Renal cortex interstitium (tissue), 11 donors: Measurements from ENCODE around the gene FAM171A1. TPM values are rescaled to one million over a fixed set of nuclear protein-coding genes. Genes with fewer than 3 reads are reported as not detected.
"Not testable (repeated sequence)": the region's sequence is repeated elsewhere in the genome, so short reads cannot be mapped to it uniquely, and the experiment has no call there.

Experiments
- DNase-seq, 11 donors: peaks; one replicate each; pipeline ENCODE4 v3.0.0-alpha.2; 2013; ENCODE audit warnings: low read depth in 9 of 11, low spot score in 4 of 11; ENCODE audit errors: extremely low read depth in 1 of 11
- polyA plus RNA-seq, 3 donors: library from polyadenylated mRNA; unstranded; fragments of 120-200 nt; gene quantifications; one replicate each; pipeline ENCODE4 v1.2.1, GENCODE V29; 2013; ENCODE audit not compliant: insufficient read length in 3 of 3

FAM171A1 gene
- polyA plus RNA-seq, 3 donors = 83.2 to 93.3 (median 85.0) TPM

- no peak for DNase-seq
Observed at GRCh38 chr10:15309221-15309620, 61.9 kb downstream of the FAM171A1 start.

GRCh38 chr10:15306735-15307280, 64.3 kb downstream of the FAM171A1 start:
- DNase-seq = no peak

- no peak for DNase-seq
Observed at GRCh38 chr10:15305634-15306033, 65.5 kb downstream of the FAM171A1 start.

GRCh38 chr10:15305161-15305560, 65.9 kb downstream of the FAM171A1 start:
- DNase-seq = no peak

- DNase-seq = not testable (repeated sequence)
Observed at GRCh38 chr10:15302188-15302956, 68.7 kb downstream of the FAM171A1 start.

GRCh38 chr10:15300697-15301096, 70.4 kb downstream of the FAM171A1 start:
- no peak for DNase-seq

- DNase-seq = no peak
Observed at GRCh38 chr10:15300145-15300544, 70.9 kb downstream of the FAM171A1 start.

GRCh38 chr10:15296701-15297100, 74.4 kb downstream of the FAM171A1 start:
- DNase-seq = no peak

GRCh38 chr10:15295537-15296325, 75.4 kb downstream of the FAM171A1 start:
- DNase-seq = no peak

GRCh38 chr10:15293862-15294842, 76.9 kb downstream of the FAM171A1 start:
- no peak for DNase-seq

GRCh38 chr10:15290671-15291070, 80.4 kb downstream of the FAM171A1 start:
- DNase-seq = no peak

GRCh38 chr10:15290150-15290549, 80.9 kb downstream of the FAM171A1 start:
- DNase-seq = no peak

- DNase-seq = no peak
Observed at GRCh38 chr10:15280974-15281373, 90.1 kb downstream of the FAM171A1 start.

GRCh38 chr10:15280462-15280861, 90.6 kb downstream of the FAM171A1 start:
- DNase-seq = no peak

- DNase-seq = no peak
Observed at GRCh38 chr10:15279236-15279635, 91.9 kb downstream of the FAM171A1 start.

- DNase-seq = no peak
Observed at GRCh38 chr10:15278786-15279185, 92.3 kb downstream of the FAM171A1 start.

GRCh38 chr10:15276039-15276438, 95.0 kb downstream of the FAM171A1 start:
- not testable (repeated sequence) for DNase-seq

- DNase-seq = not testable (repeated sequence)
Observed at GRCh38 chr10:15269838-15270237, 101.3 kb downstream of the FAM171A1 start.

GRCh38 chr10:15267496-15267895, 103.6 kb downstream of the FAM171A1 start:
- no peak for DNase-seq
